Type B pancreatic cell (in vitro differentiated cells): ENCODE measurements around the gene CDC20. TPM values are rescaled to one million over a fixed set of nuclear protein-coding genes. Genes with fewer than 3 reads are reported as not detected.

Experiments used
- DNase-seq: peaks from one replicate; pipeline ENCODE4 v3.0.0; 2021; ENCODE audit warnings: mixed read lengths; ENCODE audit not compliant: unreplicated experiment; ENCODE audit errors: extremely low spot score
- H3K27ac Mint-ChIP-seq: 2 replicates; pipeline ENCODE4 v1.8.0; 2021; ENCODE audit warnings: mild to moderate bottlenecking, mixed read lengths
- H3K27me3 Mint-ChIP-seq: 2 replicates; pipeline ENCODE4 v1.8.0; 2021; ENCODE audit warnings: mixed read lengths
- H3K36me3 Mint-ChIP-seq: 2 replicates; pipeline ENCODE4 v1.8.0; 2021; ENCODE audit warnings: mixed read lengths
- H3K4me1 Mint-ChIP-seq: one replicate; pipeline ENCODE4 v1.8.0; 2021; ENCODE audit warnings: mixed read lengths; ENCODE audit not compliant: unreplicated experiment
- H3K4me3 Mint-ChIP-seq: 2 replicates; pipeline ENCODE4 v1.8.0; 2021; ENCODE audit warnings: mild to moderate bottlenecking, mixed read lengths
- H3K9me3 Mint-ChIP-seq: 2 replicates; pipeline ENCODE4 v1.8.0; 2021; ENCODE audit warnings: mixed read lengths
- CTCF ChIP-seq: fragments of 200-600 bp; sonication (generic); conservative IDR thresholded peaks from 2 replicates; pipeline ENCODE4 v1.5.0; 2021; ENCODE audit warnings: antibody characterized with exemption, mild to moderate bottlenecking
- total RNA-seq: library from RNA; stranded (reverse); gene quantifications from 2 replicates; pipeline ENCODE4 v1.2.1, GENCODE V29; 2021; ENCODE audit warnings: low replicate concordance

CDC20 gene
- total RNA-seq, 1 donor from 2014 or later: 114 TPM

- H3K36me3 Mint-ChIP-seq: no peaks in the 10 kb centered on the region
- no peaks in the 10 kb centered on the region for H3K9me3 Mint-ChIP-seq
- DNase-seq: no peak
- no peak for TF ChIP-seq CTCF
- no peak overlapping the region for H3K4me3 Mint-ChIP-seq
- no peak overlapping the region for H3K27ac Mint-ChIP-seq
- H3K27me3 Mint-ChIP-seq: no peaks in the 10 kb centered on the region
- no peaks in the 10 kb centered on the region for H3K4me1 Mint-ChIP-seq
These were observed 40.8 kb upstream of the CDC20 start for GRCh38 chr1:43317817-43318471.

- no peaks in the 10 kb centered on the region for H3K4me1 Mint-ChIP-seq
- H3K4me3 Mint-ChIP-seq: no peak overlapping the region
- H3K27ac Mint-ChIP-seq: no peak overlapping the region
- H3K9me3 Mint-ChIP-seq: no peaks in the 10 kb centered on the region
- no peak for DNase-seq
- H3K36me3 Mint-ChIP-seq: no peaks in the 10 kb centered on the region
- H3K27me3 Mint-ChIP-seq: no peaks in the 10 kb centered on the region
- no peak for TF ChIP-seq CTCF
These were observed 40.0 kb upstream of the CDC20 start for GRCh38 chr1:43318831-43319230.

DNA sequence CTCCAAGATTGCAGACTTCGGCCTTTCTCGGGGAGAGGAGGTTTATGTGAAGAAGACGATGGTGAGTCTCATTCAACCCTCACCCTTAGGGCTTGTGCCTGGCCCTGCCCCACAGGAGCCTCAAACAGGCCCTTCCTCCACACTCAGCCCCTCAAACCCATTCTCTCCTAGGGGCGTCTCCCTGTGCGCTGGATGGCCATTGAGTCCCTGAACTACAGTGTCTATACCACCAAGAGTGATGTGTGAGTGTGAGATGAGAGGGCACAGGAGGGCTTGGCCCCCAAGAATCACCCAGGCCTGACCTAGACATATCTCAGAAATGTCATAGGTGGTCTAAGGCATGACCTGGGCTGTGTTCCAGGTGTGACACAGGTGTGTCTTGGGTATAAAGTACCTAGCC lies 39.5 kb upstream of the CDC20 start:
- no peaks in the 10 kb centered on the region for H3K9me3 Mint-ChIP-seq
- H3K27me3 Mint-ChIP-seq: no peaks in the 10 kb centered on the region
- no peaks in the 10 kb centered on the region for H3K4me1 Mint-ChIP-seq
- H3K27ac Mint-ChIP-seq: no peak overlapping the region
- no peak for TF ChIP-seq CTCF
- no peak for DNase-seq
- no peak overlapping the region for H3K4me3 Mint-ChIP-seq
- H3K36me3 Mint-ChIP-seq: no peaks in the 10 kb centered on the region

GRCh38 chr1:43319766-43320165 lies 39.0 kb upstream of the CDC20 start:
- Mint-ChIP-seq H3K27ac (no peak overlapping the region), H3K4me3 (no peak overlapping the region), H3K9me3 (no peaks in the 10 kb centered on the region), H3K27me3 (no peaks in the 10 kb centered on the region), H3K4me1 (no peaks in the 10 kb centered on the region), H3K36me3 (no peaks in the 10 kb centered on the region)
- no peak for DNase-seq
- no peak for TF ChIP-seq CTCF

- Mint-ChIP-seq H3K36me3 (no peaks in the 10 kb centered on the region), H3K27me3 (no peaks in the 10 kb centered on the region), H3K9me3 (no peaks in the 10 kb centered on the region), H3K4me1 (no peaks in the 10 kb centered on the region), H3K27ac (no peak overlapping the region), H3K4me3 (no peak overlapping the region)
- DNase-seq: no peak
- no peak for TF ChIP-seq CTCF
These were observed 37.4 kb upstream of the CDC20 start for GRCh38 chr1:43321331-43321891.

DNA sequence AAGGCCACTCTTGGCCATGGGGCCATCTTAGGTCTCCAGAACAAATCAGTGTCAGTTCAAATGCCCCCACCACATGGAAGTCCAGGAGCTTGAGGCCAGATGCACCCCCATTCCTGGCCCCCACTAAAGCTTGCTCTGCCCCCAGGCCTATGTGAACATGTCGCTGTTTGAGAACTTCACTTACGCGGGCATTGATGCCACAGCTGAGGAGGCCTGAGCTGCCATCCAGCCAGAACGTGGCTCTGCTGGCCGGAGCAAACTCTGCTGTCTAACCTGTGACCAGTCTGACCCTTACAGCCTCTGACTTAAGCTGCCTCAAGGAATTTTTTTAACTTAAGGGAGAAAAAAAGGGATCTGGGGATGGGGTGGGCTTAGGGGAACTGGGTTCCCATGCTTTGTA lies 36.3 kb upstream of the CDC20 start:
- no peaks in the 10 kb centered on the region for H3K36me3 Mint-ChIP-seq
- no peak overlapping the region for H3K4me3 Mint-ChIP-seq
- no peaks in the 10 kb centered on the region for H3K27me3 Mint-ChIP-seq
- no peak overlapping the region for H3K27ac Mint-ChIP-seq
- no peak for DNase-seq
- H3K4me1 Mint-ChIP-seq: no peaks in the 10 kb centered on the region
- peaks cover 5% of the 10 kb centered on the region for H3K9me3 Mint-ChIP-seq
- no peak for TF ChIP-seq CTCF
